Measurements from ENCODE around the gene SSTR5. TPM values are rescaled to one million over a fixed set of nuclear protein-coding genes. Genes with fewer than 3 reads are reported as not detected.

Gene SSTR5
- total and polyA plus RNA-seq, 12 donors, result 0.17 to 14.4 (median 2.5) TPM; not detected in 2

- peaks cover 32% of the 10 kb centered on the region for H3K27me3 ChIP-seq
- intact Hi-C loops (cut with DNase I), result no loop called here
Observed at GRCh38 chr16:1040346-1040745, 32.2 kb upstream of the SSTR5 start.

GRCh38 chr16:1042049-1042744 is 30.4 kb upstream of the SSTR5 start:
- Histone ChIP-seq H3K4me3 (no peak overlapping the region), H3K27ac (no peak overlapping the region), H3K36me3 (replicated peaks in 1 of 2) (no peaks in the 10 kb centered on the region), H3K4me1 (replicated peaks in 1 of 2) (no peaks in the 10 kb centered on the region), H3K9me3 (replicated peaks in 1 of 3) (no peaks in the 10 kb centered on the region), H3K27me3 (peaks cover 38% of the 10 kb centered on the region)
- DNase-seq, result no peak
- intact Hi-C loops (cut with DNase I), result no loop called here
- WGBS, 4 donors, result 86 to 97% (median 90%) methylated on average over 13 to 15 of the region's 15 CpGs
- TF ChIP-seq CTCF (IDR thresholded peaks at IDR 0.05), result no peak
- TF ChIP-seq POLR2A (IDR thresholded peaks at IDR 0.05), result no peak

More at GRCh38 chr16:1040346-1040745, 32.2 kb upstream of the SSTR5 start:
- no peak overlapping the region for H3K27ac ChIP-seq
- TF ChIP-seq CTCF (IDR thresholded peaks at IDR 0.05), result no peak
- H3K4me1 ChIP-seq (replicated peaks in 1 of 2), result no peaks in the 10 kb centered on the region
- H3K9me3 ChIP-seq (replicated peaks in 1 of 3), result no peaks in the 10 kb centered on the region
- no peak for DNase-seq
- no peaks in the 10 kb centered on the region for H3K36me3 ChIP-seq (replicated peaks in 1 of 2)
- 80 to 85% (median 85%) methylated on average over 5 to 29 of the region's 29 CpGs; no CpG with 5 or more reads in 1 of the 4 donors for WGBS, 4 donors
- no peak overlapping the region for H3K4me3 ChIP-seq

- H3K27me3 ChIP-seq, result peaks cover 38% of the 10 kb centered on the region
- no peak overlapping the region for H3K4me3 ChIP-seq
- H3K36me3 ChIP-seq (replicated peaks in 1 of 2), result no peaks in the 10 kb centered on the region
- no peak for TF ChIP-seq CTCF (IDR thresholded peaks at IDR 0.05)
- TF ChIP-seq POLR2A (IDR thresholded peaks at IDR 0.05), result no peak
- intact Hi-C loops (cut with DNase I), result no loop called here
- 28 to 36% (median 31%) methylated on average over 11 to 19 of the region's 19 CpGs; no CpG with 5 or more reads in 1 of the 4 donors for WGBS, 4 donors
- no peak for DNase-seq
- no peaks in the 10 kb centered on the region for H3K4me1 ChIP-seq (replicated peaks in 1 of 2)
- H3K9me3 ChIP-seq (replicated peaks in 1 of 3), result no peaks in the 10 kb centered on the region
- H3K27ac ChIP-seq, result no peak overlapping the region
Observed at GRCh38 chr16:1042866-1043265, 29.7 kb upstream of the SSTR5 start.

- 29 to 54% (median 33%) methylated on average over 16 to 40 of the region's 40 CpGs; no CpG with 5 or more reads in 1 of the 4 donors for WGBS, 4 donors
- Histone ChIP-seq H3K36me3 (replicated peaks in 1 of 2) (no peaks in the 10 kb centered on the region), H3K9me3 (replicated peaks in 1 of 3) (no peaks in the 10 kb centered on the region), H3K27me3 (peaks cover 37% of the 10 kb centered on the region), H3K4me1 (replicated peaks in 1 of 2) (no peaks in the 10 kb centered on the region), H3K4me3 (no peak overlapping the region), H3K27ac (no peak overlapping the region)
- intact Hi-C loops (cut with DNase I), result no loop called here
- DNase-seq, result no peak
- TF ChIP-seq POLR2A (IDR thresholded peaks at IDR 0.05) (no peak), CTCF (IDR thresholded peaks at IDR 0.05) (no peak)
Observed at GRCh38 chr16:1043881-1044451, 28.6 kb upstream of the SSTR5 start.
